HepG2 (cell line): ENCODE data around the gene NPB. TPM values are rescaled to one million over a fixed set of nuclear protein-coding genes. Genes with fewer than 3 reads are reported as not detected.
A peak's percentile ranks its signal among the peaks of the same experiment; 100 is the strongest.

Experiments
- GLI4 ChIP-seq: sonication (generic); formaldehyde crosslinking; IDR thresholded peaks from 2 replicates; pipeline ENCODE4 v1.5.1; 2020; ENCODE audit warnings: missing genetic modification reagents, mild to moderate bottlenecking, moderate library complexity, borderline replicate concordance
- HNF4A ChIP-seq: sonication (generic); formaldehyde crosslinking; IDR thresholded peaks from 2 replicates; pipeline ENCODE4 v1.4.0; 2020; ENCODE audit warnings: missing genetic modification reagents
- KIAA2018 ChIP-seq: sonication (generic); formaldehyde crosslinking; IDR thresholded peaks from 2 replicates; pipeline ENCODE4 v1.5.0; 2020; ENCODE audit warnings: mild to moderate bottlenecking, missing genetic modification reagents, borderline replicate concordance
- LRRFIP1 ChIP-seq: sonication (generic); formaldehyde crosslinking; conservative IDR thresholded peaks from 2 replicates; pipeline ENCODE4 v1.4.0; 2020; ENCODE audit warnings: missing genetic modification reagents
- MTA3 ChIP-seq: sonication (generic); formaldehyde crosslinking; IDR thresholded peaks from 2 replicates; pipeline ENCODE4 v1.4.0; 2020; ENCODE audit warnings: missing genetic modification reagents
- NFAT5 ChIP-seq: sonication (generic); formaldehyde crosslinking; IDR thresholded peaks from 2 replicates; pipeline ENCODE4 v1.4.0; 2020; ENCODE audit warnings: missing genetic modification reagents
- PAWR ChIP-seq: sonication (generic); formaldehyde crosslinking; IDR thresholded peaks from 2 replicates; pipeline ENCODE4 v1.4.0; 2020; ENCODE audit warnings: missing genetic modification reagents, mild to moderate bottlenecking, borderline replicate concordance
- PCBP2 ChIP-seq: fragments of 200-400 bp; formaldehyde crosslinking; optimal IDR thresholded peaks from 2 replicates; pipeline ENCODE3; 2018; ENCODE audit warnings: low read length, low read depth; ENCODE audit not compliant: poor library complexity, severe bottlenecking
- ZNF225 ChIP-seq: sonication (generic); formaldehyde crosslinking; IDR thresholded peaks from 2 replicates; pipeline ENCODE4 v1.4.0; 2020; ENCODE audit warnings: mild to moderate bottlenecking, missing genetic modification reagents
- ZNF569 ChIP-seq: sonication (generic); formaldehyde crosslinking; IDR thresholded peaks from 2 replicates; pipeline ENCODE4 v1.5.0; 2020; ENCODE audit warnings: mild to moderate bottlenecking, missing genetic modification reagents, moderate library complexity, borderline replicate concordance
- polyA plus RNA-seq, 8 experiments: library from polyadenylated mRNA; depleted of rRNA in 3 of 8; stranded (reverse) in 7 of 8; unstranded in 1 of 8; fragments of >200 nt; fragmentation: Illumina TruSeq in 4 of 8; extraction: Trizol in 4 of 8; gene quantifications; 2 replicates each; pipeline versions ENCODE4 v1.2.1 to v1.2.3, GENCODE V29; 2011 to 2016; ENCODE audit warnings: low read depth in 4 of 8, missing spikeins in 1 of 8, mixed read lengths in 1 of 8; ENCODE audit not compliant: insufficient read depth in 1 of 8
- total RNA-seq, 5 experiments: library from RNA; depleted of rRNA; stranded (reverse); fragments of >200 nt; fragmentation: Illumina TruSeq; extraction: Trizol; gene quantifications; 2 replicates each; pipeline ENCODE4 v1.2.3, GENCODE V29; 2016; ENCODE audit warnings: low read depth in 1 of 5

The NPB gene
- total and polyA plus RNA-seq, 2 of the 13 experiments (the other 11 are each of a cell fraction or from before 2014, with no cell fraction given) = 0.11 to 0.93 TPM

GRCh38 chr17:81909966-81910839, 8.2 kb downstream of the NPB start (continued):
- no peak for TF ChIP-seq KIAA2018 (CRISPR knock-in tag)
- TF ChIP-seq ZNF225 (CRISPR knock-in tag) = no peak
- no peak for TF ChIP-seq GLI4 (CRISPR knock-in tag)
- no peak; the same call in 1 of the 2 replicates for TF ChIP-seq NFAT5 (CRISPR knock-in tag)
- 0 out of 2 replicates have a peak, but pooled peaks have one; percentile 88 for TF ChIP-seq ZNF569 (CRISPR knock-in tag)
- peak; percentile 100 for TF ChIP-seq HNF4A (CRISPR knock-in tag)
- TF ChIP-seq LRRFIP1 = no peak
- no peak for TF ChIP-seq MTA3 (CRISPR knock-in tag)
- 0 out of 2 replicates have a peak, but pooled peaks have one; percentile 54 for TF ChIP-seq PAWR
- TF ChIP-seq PCBP2 = no peak
